Adrenal gland (tissue), 12 donors: ENCODE results near the gene L3HYPDH. TPM values are rescaled to one million over a fixed set of nuclear protein-coding genes. Genes with fewer than 3 reads are reported as not detected.

Experiments
- DNase-seq, 7 donors: peaks; one replicate each; pipeline ENCODE4 v3.0.0-alpha.2; 2019 to 2020
- H3K27ac ChIP-seq, 5 donors: fragments of 200-600 bp; sonication (generic) in 4 of 5; 1 replicate in 3 of 5; 2 replicates in 2 of 5; pipeline versions ENCODE4 v1.5.1 to v1.8.0; 2016 to 2020; ENCODE audit warnings: mild to moderate bottlenecking in 1 of 5
- H3K27me3 ChIP-seq: fragments of 200-600 bp; 2 replicates; pipeline ENCODE4 v1.8.0; 2021
- H3K36me3 ChIP-seq, 2 donors: fragments of 200-600 bp; replicated peaks in 1 of 2; 1 replicate in 1 of 2; 2 replicates in 1 of 2; pipeline versions ENCODE4 v1.5.1 to v1.8.0; 2018 to 2022
- H3K4me1 ChIP-seq, 2 donors: fragments of 200-600 bp; replicated peaks in 1 of 2; 1 replicate in 1 of 2; 2 replicates in 1 of 2; pipeline versions ENCODE4 v1.5.1 to v1.8.0; 2018 to 2021
- H3K4me3 ChIP-seq, 4 donors: fragments of 200-600 bp; sonication (generic) in 3 of 4; one replicate each; pipeline ENCODE4 v1.5.1; 2016 to 2018
- H3K9me3 ChIP-seq, 3 donors: fragments of 200-600 bp; sonication (generic) in 1 of 3; replicated peaks in 1 of 3; 1 replicate in 2 of 3; 2 replicates in 1 of 3; pipeline versions ENCODE4 v1.5.1 to v1.8.0; 2016 to 2021
- CTCF ChIP-seq, 6 experiments: fragments of 450-650 bp in 4 of 6; fragments of 200-600 bp in 2 of 6; sonication (generic) in 1 of 6; IDR thresholded peaks; 1 replicate in 5 of 6; 2 replicates in 1 of 6; pipeline versions ENCODE4 v1.5.1 to v1.8.0; 2016 to 2021; ENCODE audit warnings: antibody characterized with exemption in 6 of 6, mild to moderate bottlenecking in 2 of 6, moderate library complexity in 1 of 6
- POLR2A ChIP-seq, 2 donors: fragments of 450-650 bp; IDR thresholded peaks; one replicate each; pipeline ENCODE4 v1.6.1; 2017; ENCODE audit warnings: antibody characterized with exemption in 2 of 2, mild to moderate bottlenecking in 2 of 2, moderate library complexity in 1 of 2
- WGBS, 4 donors: extraction: QIAGEN DNeasy Blood & Tissue Kit in 2 of 4; methylation state at CpG; one replicate each; pipeline versions ENCODE4 v1.1.5 to v1.1.7; 2013 to 2017; 5-methylcytosine and 5-hydroxymethylcytosine counted together
- intact Hi-C, 2 donors: fragments of 100-400 bp; cut with DNase I; formaldehyde crosslinking; loops; one replicate each; pipeline versions ENCODE4 v1.14.1 to v1.15.0; 2022 to 2023
- polyA plus RNA-seq, 3 donors: library from polyadenylated mRNA; stranded (reverse); fragments of 200-250 nt in 2 of 3; fragments of 350-450 nt in 1 of 3; fragmentation: Illumina TruSeq in 1 of 3; extraction: RNeasy Lipid Tissue Mini Kit (QIAGEN cat#74804) in 1 of 3; gene quantifications; one replicate each; pipeline ENCODE4 v1.2.3, GENCODE V29; 2013 to 2014
- total RNA-seq, 9 donors: library from RNA; depleted of rRNA in 4 of 9; stranded (reverse); fragments of >200 nt in 4 of 9; fragments of 120-200 nt in 1 of 9; fragmentation: NEBNext Ultra II Directional in 1 of 9; extraction: Animal tissue kit (Norgen Biotek cat#: 25700) in 1 of 9; gene quantifications; one replicate each; pipeline versions ENCODE4 v1.1.0 to v1.2.4, GENCODE V29; 2013 to 2023
- donor health status: healthy with polysubstance abuse.
- donor health status: Bipolar disorder and iron deficiency.
- donor health status: DM: yes; HTN: yes; CAD: no.
- donor health status: DM: no; HTN: no; CAD: no.
- donor health status: DM: no; HTN: no; CAD: no.
- donor health status: DM: yes; HTN: yes; CAD: no.

L3HYPDH gene
- total and polyA plus RNA-seq, 12 donors, result 7.1 to 59.2 (median 23.8) TPM

- no peak overlapping the region for H3K27ac ChIP-seq
Observed at GRCh38 chr14:59480166-59480565, 4.0 kb downstream of the L3HYPDH start.

GRCh38 chr14:59478540-59478939 is 5.7 kb downstream of the L3HYPDH start:
- TF ChIP-seq POLR2A (IDR thresholded peaks at IDR 0.05), result no peak
- TF ChIP-seq CTCF (IDR thresholded peaks at IDR 0.05), result no peak
- no peaks in the 10 kb centered on the region for H3K9me3 ChIP-seq
- no peak overlapping the region for H3K4me3 ChIP-seq
- no peak overlapping the region for H3K27ac ChIP-seq
- H3K27me3 ChIP-seq, result no peaks in the 10 kb centered on the region
- peaks cover 0 to 36% of the 10 kb centered on the region in 2 donors for H3K36me3 ChIP-seq
- peaks cover 26 to 40% of the 10 kb centered on the region in 2 donors for H3K4me1 ChIP-seq
- no peak for DNase-seq
- intact Hi-C loops, result no loop called here
- 85 to 94% (median 91%) methylated on average over 3 of the region's 3 CpGs for WGBS, 4 donors

More at GRCh38 chr14:59480166-59480565, 4.0 kb downstream of the L3HYPDH start:
- no peak overlapping the region for H3K4me3 ChIP-seq
- H3K36me3 ChIP-seq, result peaks cover 0 to 22% of the 10 kb centered on the region in 2 donors
- H3K27me3 ChIP-seq, result no peaks in the 10 kb centered on the region
- no peak for DNase-seq
- TF ChIP-seq POLR2A (IDR thresholded peaks at IDR 0.05), result no peak
- TF ChIP-seq CTCF (IDR thresholded peaks at IDR 0.05), result no peak
- H3K4me1 ChIP-seq, result peaks cover 26 to 43% of the 10 kb centered on the region in 2 donors
- intact Hi-C loops, result no loop called here
- no peaks in the 10 kb centered on the region for H3K9me3 ChIP-seq
- 12 to 29% (median 19%) methylated on average over 1 of the region's 1 CpG for WGBS, 4 donors

GRCh38 chr14:59475709-59476108 is 8.5 kb downstream of the L3HYPDH start:
- peaks cover 6 to 13% of the 10 kb centered on the region in 2 donors for H3K4me1 ChIP-seq
- H3K27ac ChIP-seq, result no peak overlapping the region
- TF ChIP-seq CTCF (IDR thresholded peaks at IDR 0.05) (no peak), POLR2A (IDR thresholded peaks at IDR 0.05) (no peak)
- H3K36me3 ChIP-seq, result peaks cover 0 to 54% of the 10 kb centered on the region in 2 donors
- intact Hi-C loops, result no loop called here
- DNase-seq, result no peak
- whole genome bisulfite sequencing, 4 donors, result 81 to 95% (median 90%) methylated on average over 1 of the region's 1 CpG
- no peak overlapping the region for H3K4me3 ChIP-seq
- H3K27me3 ChIP-seq, result no peaks in the 10 kb centered on the region
- no peaks in the 10 kb centered on the region for H3K9me3 ChIP-seq

- H3K9me3 ChIP-seq, result no peaks in the 10 kb centered on the region
- intact Hi-C loops, result no loop called here
- peaks cover 0 to 54% of the 10 kb centered on the region in 2 donors for H3K36me3 ChIP-seq
- no peaks in the 10 kb centered on the region for H3K27me3 ChIP-seq
- no peak for TF ChIP-seq POLR2A (IDR thresholded peaks at IDR 0.05)
- TF ChIP-seq CTCF (IDR thresholded peaks at IDR 0.05), result no peak
- WGBS, 4 donors, result 53 to 57% (median 54%) methylated on average over 1 of the region's 1 CpG
- H3K4me3 ChIP-seq, result no peak overlapping the region
- H3K4me1 ChIP-seq, result no peaks in the 10 kb centered on the region
- no peak overlapping the region for H3K27ac ChIP-seq
- no peak for DNase-seq
Observed at GRCh38 chr14:59474172-59474571, 10.0 kb downstream of the L3HYPDH start.
